ENCODE results near the gene AIF1. TPM values are rescaled to one million over a fixed set of nuclear protein-coding genes. Genes with fewer than 3 reads are reported as not detected.

AIF1 gene
- total RNA-seq, 3 donors from 2014 or later, result 26.9 to 54.1 (median 28.2) TPM

- no peaks in the 10 kb centered on the region for H3K9me3 ChIP-seq
- peaks cover 12% of the 10 kb centered on the region for H3K36me3 ChIP-seq
- intact Hi-C loops (cut with DNase I; ENCODE audit: low total_unique reads), result loop anchor here (10.0 kb wide), 1 partner anchor 183 kb away; no protein-coding TSS in a partner anchor
- peak overlapping the region; percentile 59 to 85 (median 74) for H3K4me3 ChIP-seq
- peak overlapping the region; percentile 97 to 99 for H3K27ac ChIP-seq
- no peaks in the 10 kb centered on the region for H3K27me3 ChIP-seq
- H3K4me1 ChIP-seq, result peaks cover 0 to 7% of the 10 kb centered on the region in 2 donors
- DNase-seq (ENCODE audit: low spot score in 2 of 2), result peak in 1 of 2 donors; percentile 83
- peak in 2 of 3 donors; percentile 4 to 9 for TF ChIP-seq POLR2AphosphoS5 (IDR thresholded peaks at IDR 0.05)
- no peak for TF ChIP-seq CTCF (IDR thresholded peaks at IDR 0.05)
- TF ChIP-seq POLR2A (IDR thresholded peaks at IDR 0.05), result no peak
Measured at GRCh38 chr6:31651602-31652191, 36.7 kb downstream of the AIF1 start.

- Histone ChIP-seq H3K4me3 (peak overlapping the region; percentile 59 to 85 (median 74)), H3K36me3 (peaks cover 6% of the 10 kb centered on the region), H3K9me3 (no peaks in the 10 kb centered on the region), H3K27ac (peak overlapping the region; percentile 97 to 99), H3K4me1 (peaks cover 0 to 7% of the 10 kb centered on the region in 2 donors), H3K27me3 (no peaks in the 10 kb centered on the region)
- intact Hi-C loops (cut with DNase I; ENCODE audit: low total_unique reads), result loop anchor here (10.0 kb wide), 1 partner anchor 182 kb away; no protein-coding TSS in a partner anchor
- peak; percentile 83 to 90 for DNase-seq (ENCODE audit: low spot score in 2 of 2)
- peak; percentile 1 to 11 (median 4) for TF ChIP-seq POLR2AphosphoS5 (IDR thresholded peaks at IDR 0.05)
- peak in 1 of 3 donors; percentile 0 for TF ChIP-seq CTCF (IDR thresholded peaks at IDR 0.05)
- TF ChIP-seq POLR2A (IDR thresholded peaks at IDR 0.05), result no peak
Measured at GRCh38 chr6:31652925-31653724, 38.1 kb downstream of the AIF1 start.

GRCh38 chr6:31654574-31655348, 39.7 kb downstream of the AIF1 start:
- Histone ChIP-seq H3K27me3 (no peaks in the 10 kb centered on the region), H3K4me3 (no peak overlapping the region), H3K27ac (no peak overlapping the region), H3K36me3 (no peaks in the 10 kb centered on the region), H3K9me3 (no peaks in the 10 kb centered on the region), H3K4me1 (peaks cover 12 to 15% of the 10 kb centered on the region in 2 donors)
- intact Hi-C loops (cut with DNase I; ENCODE audit: low total_unique reads), result loop anchor here (10.0 kb wide), 1 partner anchor 180 kb away; no protein-coding TSS in a partner anchor
- TF ChIP-seq POLR2A (IDR thresholded peaks at IDR 0.05), result no peak
- no peak for TF ChIP-seq POLR2AphosphoS5 (IDR thresholded peaks at IDR 0.05)
- TF ChIP-seq CTCF (IDR thresholded peaks at IDR 0.05), result no peak
- no peak for DNase-seq (ENCODE audit: low spot score in 2 of 2)

- H3K4me1 ChIP-seq, result peaks cover 12 to 15% of the 10 kb centered on the region in 2 donors
- intact Hi-C loops (cut with DNase I; ENCODE audit: low total_unique reads), result loop anchor here (10.0 kb wide), 1 partner anchor 179 kb away; no protein-coding TSS in a partner anchor
- H3K4me3 ChIP-seq, result no peak within 1 kb of the TSS
- TF ChIP-seq CTCF (IDR thresholded peaks at IDR 0.05) (no peak), POLR2A (IDR thresholded peaks at IDR 0.05) (no peak), POLR2AphosphoS5 (IDR thresholded peaks at IDR 0.05) (no peak)
- H3K27me3 ChIP-seq, result no peaks in the 10 kb centered on the region
- H3K9me3 ChIP-seq, result no peaks in the 10 kb centered on the region
- no peak within 1 kb of the TSS for H3K27ac ChIP-seq
- H3K36me3 ChIP-seq, result no peaks in the 10 kb centered on the region
- DNase-seq (ENCODE audit: low spot score in 2 of 2), result no peak
Measured at GRCh38 chr6:31655349-31656237, 40.6 kb downstream of the AIF1 start, which contains the start of gene APOM. Gene APOM (plus strand): TSS chr6:31655894. CDS start chr6:31655967, 73 bp downstream.

Measured in breast epithelium (tissue), 4 donors.